Upper lobe of right lung (tissue), 1 donor: ENCODE results near the gene SLC38A8. TPM values are rescaled to one million over a fixed set of nuclear protein-coding genes. Genes with fewer than 3 reads are reported as not detected.

Experiments used
- ATAC-seq: fragments of 200-7000 bp; cut with Tn5 transposase; one replicate; pipeline ENCODE4 v1.9.1; 2020; ENCODE audit warnings: mild to moderate bottlenecking, moderate library complexity
- DNase-seq: peaks from one replicate; pipeline ENCODE4 v3.0.0-alpha.2; 2020
- H3K27ac ChIP-seq: fragments of 200-600 bp; one replicate; pipeline ENCODE4 v1.8.0; 2022
- H3K27me3 ChIP-seq: fragments of 200-600 bp; one replicate; pipeline ENCODE4 v1.8.0; 2022; ENCODE audit warnings: mild to moderate bottlenecking
- H3K36me3 ChIP-seq: fragments of 200-600 bp; one replicate; pipeline ENCODE4 v1.8.0; 2022
- H3K4me1 ChIP-seq: fragments of 200-600 bp; one replicate; pipeline ENCODE4 v1.8.0; 2022
- H3K4me3 ChIP-seq: fragments of 200-600 bp; one replicate; pipeline ENCODE4 v1.8.0; 2022; ENCODE audit warnings: mild to moderate bottlenecking
- H3K9me3 ChIP-seq: fragments of 200-600 bp; one replicate; pipeline ENCODE4 v1.8.0; 2022
- CTCF ChIP-seq: fragments of 200-600 bp; IDR thresholded peaks from one replicate; pipeline ENCODE4 v1.8.0; 2022; ENCODE audit warnings: antibody characterized with exemption
- intact Hi-C: fragments of 100-400 bp; cut with DNase I; formaldehyde crosslinking; loops from one replicate; pipeline ENCODE4 v1.11.0; 2022
- total RNA-seq: library from RNA; stranded (reverse); fragmentation: NEBNext Ultra II Directional; extraction: Animal tissue kit (Norgen Biotek cat#: 25700); gene quantifications from one replicate; pipeline ENCODE4 v1.2.1, GENCODE V29; 2021
- donor health status: DM: no; HTN: yes; CAD: no; lungs with severe emphysema.

Gene SLC38A8
- total RNA-seq, 1 donor from 2014 or later = not detected

- intact Hi-C loops = loop anchor here (10.0 kb wide), 1 partner anchor 105 kb away; the partner anchor contains the start of gene TAF1C
- no peaks in the 10 kb centered on the region for H3K27me3 ChIP-seq
- ATAC-seq (no peak), DNase-seq (no peak)
- H3K4me1 ChIP-seq = peaks cover under 1% of the 10 kb centered on the region
- H3K27ac ChIP-seq = no peak overlapping the region
- H3K9me3 ChIP-seq = no peaks in the 10 kb centered on the region
- H3K4me3 ChIP-seq = no peak overlapping the region
- no peak for TF ChIP-seq CTCF
- peaks cover 95% of the 10 kb centered on the region for H3K36me3 ChIP-seq
These were observed 37.1 kb upstream of the SLC38A8 start for GRCh38 chr16:84079664-84080063.

- ATAC-seq (no peak), DNase-seq (no peak)
- no peaks in the 10 kb centered on the region for H3K27me3 ChIP-seq
- intact Hi-C loops = no loop called here
- peaks cover 96% of the 10 kb centered on the region for H3K36me3 ChIP-seq
- TF ChIP-seq CTCF = no peak
- no peaks in the 10 kb centered on the region for H3K4me1 ChIP-seq
- H3K4me3 ChIP-seq = no peak overlapping the region
- H3K27ac ChIP-seq = no peak overlapping the region
- no peaks in the 10 kb centered on the region for H3K9me3 ChIP-seq
These were observed 32.8 kb upstream of the SLC38A8 start for GRCh38 chr16:84075376-84075775.

GRCh38 chr16:84074721-84075120 lies 32.1 kb upstream of the SLC38A8 start:
- peaks cover 96% of the 10 kb centered on the region for H3K36me3 ChIP-seq
- H3K27ac ChIP-seq = no peak overlapping the region
- no peak for TF ChIP-seq CTCF
- H3K9me3 ChIP-seq = no peaks in the 10 kb centered on the region
- no peaks in the 10 kb centered on the region for H3K27me3 ChIP-seq
- no peaks in the 10 kb centered on the region for H3K4me1 ChIP-seq
- intact Hi-C loops = no loop called here
- DNase-seq (no peak), ATAC-seq (no peak)
- no peak overlapping the region for H3K4me3 ChIP-seq

- peaks cover 98% of the 10 kb centered on the region for H3K36me3 ChIP-seq
- H3K4me3 ChIP-seq = no peak overlapping the region
- intact Hi-C loops = no loop called here
- H3K4me1 ChIP-seq = no peaks in the 10 kb centered on the region
- no peak for DNase-seq
- H3K27me3 ChIP-seq = no peaks in the 10 kb centered on the region
- no peak for TF ChIP-seq CTCF
- H3K27ac ChIP-seq = no peak overlapping the region
- ATAC-seq = no peak
- H3K9me3 ChIP-seq = no peaks in the 10 kb centered on the region
These were observed 29.4 kb upstream of the SLC38A8 start for GRCh38 chr16:84072014-84072413.

GRCh38 chr16:84071121-84071520 lies 28.5 kb upstream of the SLC38A8 start:
- Histone ChIP-seq H3K36me3 (peaks cover 98% of the 10 kb centered on the region), H3K4me3 (no peak overlapping the region), H3K27me3 (no peaks in the 10 kb centered on the region), H3K9me3 (no peaks in the 10 kb centered on the region), H3K27ac (no peak overlapping the region), H3K4me1 (no peaks in the 10 kb centered on the region)
- no peak for TF ChIP-seq CTCF
- intact Hi-C loops = no loop called here
- ATAC-seq (no peak), DNase-seq (no peak)

- DNase-seq (no peak), ATAC-seq (peak; percentile 64)
- H3K27me3 ChIP-seq = no peaks in the 10 kb centered on the region
- no peaks in the 10 kb centered on the region for H3K9me3 ChIP-seq
- intact Hi-C loops = no loop called here
- peaks cover 96% of the 10 kb centered on the region for H3K36me3 ChIP-seq
- no peaks in the 10 kb centered on the region for H3K4me1 ChIP-seq
- no peak for TF ChIP-seq CTCF
- no peak overlapping the region for H3K27ac ChIP-seq
- H3K4me3 ChIP-seq = no peak overlapping the region
These were observed 26.9 kb upstream of the SLC38A8 start for GRCh38 chr16:84069540-84069939.
